ENCODE data around the gene ZNF618. TPM values are rescaled to one million over a fixed set of nuclear protein-coding genes. Genes with fewer than 3 reads are reported as not detected.

The ZNF618 gene
- total RNA-seq, 1 experiment from 2014 or later, result not detected

- H3K4me1 ChIP-seq (ENCODE audit: low read length), result no peaks in the 10 kb centered on the region
- no peaks in the 10 kb centered on the region for H3K36me3 ChIP-seq (ENCODE audit: insufficient read depth, low read length)
- no peak overlapping the region for H3K9ac ChIP-seq (ENCODE audit: low read length)
Observed at GRCh38 chr9:113988385-113989016, 112.4 kb downstream of the ZNF618 start.

GRCh38 chr9:113989017-113989713 is 113.1 kb downstream of the ZNF618 start:
- Histone ChIP-seq H3K79me2 (ENCODE audit: low read length) (no peaks in the 10 kb centered on the region), H2AFZ (ENCODE audit: low read length) (no peak overlapping the region), H3K9me2 (replicated peaks; ENCODE audit: insufficient read depth, low read length) (no peaks in the 10 kb centered on the region), H3K27ac (ENCODE audit: low read length) (no peak overlapping the region), H3K4me2 (ENCODE audit: low read depth, low read length, poor library complexity, severe bottlenecking) (no peak overlapping the region), H3K27me3 (ENCODE audit: low read length) (no peaks in the 10 kb centered on the region), H3K4me3 (ENCODE audit: low read length) (no peak overlapping the region), H4K20me1 (ENCODE audit: insufficient read depth, low read depth, low read length) (no peaks in the 10 kb centered on the region), H3K9ac (ENCODE audit: low read length) (no peak overlapping the region), H3K9me3 (ENCODE audit: low read length) (no peaks in the 10 kb centered on the region), H3K36me3 (ENCODE audit: insufficient read depth, low read length) (no peaks in the 10 kb centered on the region), H3K4me1 (ENCODE audit: low read length) (no peaks in the 10 kb centered on the region)
- DNase-seq, result no peak

More at GRCh38 chr9:113988385-113989016, 112.4 kb downstream of the ZNF618 start:
- no peak overlapping the region for H2AFZ ChIP-seq (ENCODE audit: low read length)
- H3K27ac ChIP-seq (ENCODE audit: low read length), result no peak overlapping the region
- no peak overlapping the region for H3K4me3 ChIP-seq (ENCODE audit: low read length)
- H3K27me3 ChIP-seq (ENCODE audit: low read length), result no peaks in the 10 kb centered on the region
- no peak overlapping the region for H3K4me2 ChIP-seq (ENCODE audit: low read depth, low read length, poor library complexity, severe bottlenecking)
- no peak for DNase-seq
- no peaks in the 10 kb centered on the region for H3K79me2 ChIP-seq (ENCODE audit: low read length)
- no peaks in the 10 kb centered on the region for H4K20me1 ChIP-seq (ENCODE audit: insufficient read depth, low read depth, low read length)
- H3K9me3 ChIP-seq (ENCODE audit: low read length), result no peaks in the 10 kb centered on the region
- H3K9me2 ChIP-seq (replicated peaks; ENCODE audit: insufficient read depth, low read length), result no peaks in the 10 kb centered on the region

GRCh38 chr9:113989714-113990569 is 113.8 kb downstream of the ZNF618 start:
- H3K27ac ChIP-seq (ENCODE audit: low read length), result no peak overlapping the region
- DNase-seq, result no peak
- no peaks in the 10 kb centered on the region for H4K20me1 ChIP-seq (ENCODE audit: insufficient read depth, low read depth, low read length)

GRCh38 chr9:113990570-113990907 is 114.4 kb downstream of the ZNF618 start:
- no peaks in the 10 kb centered on the region for H3K9me2 ChIP-seq (replicated peaks; ENCODE audit: insufficient read depth, low read length)
- H3K79me2 ChIP-seq (ENCODE audit: low read length), result no peaks in the 10 kb centered on the region
- no peaks in the 10 kb centered on the region for H4K20me1 ChIP-seq (ENCODE audit: insufficient read depth, low read depth, low read length)
- no peaks in the 10 kb centered on the region for H3K27me3 ChIP-seq (ENCODE audit: low read length)
- DNase-seq, result no peak
- no peaks in the 10 kb centered on the region for H3K4me1 ChIP-seq (ENCODE audit: low read length)
- H3K9me3 ChIP-seq (ENCODE audit: low read length), result no peaks in the 10 kb centered on the region
- H2AFZ ChIP-seq (ENCODE audit: low read length), result no peak overlapping the region
- H3K4me2 ChIP-seq (ENCODE audit: low read depth, low read length, poor library complexity, severe bottlenecking), result no peak overlapping the region
- no peak overlapping the region for H3K27ac ChIP-seq (ENCODE audit: low read length)
- no peaks in the 10 kb centered on the region for H3K36me3 ChIP-seq (ENCODE audit: insufficient read depth, low read length)
- no peak overlapping the region for H3K4me3 ChIP-seq (ENCODE audit: low read length)
- no peak overlapping the region for H3K9ac ChIP-seq (ENCODE audit: low read length)

More at GRCh38 chr9:113989714-113990569, 113.8 kb downstream of the ZNF618 start:
- H3K9me2 ChIP-seq (replicated peaks; ENCODE audit: insufficient read depth, low read length), result no peaks in the 10 kb centered on the region
- H3K79me2 ChIP-seq (ENCODE audit: low read length), result no peaks in the 10 kb centered on the region
- H3K27me3 ChIP-seq (ENCODE audit: low read length), result no peaks in the 10 kb centered on the region
- no peak overlapping the region for H3K9ac ChIP-seq (ENCODE audit: low read length)
- no peaks in the 10 kb centered on the region for H3K9me3 ChIP-seq (ENCODE audit: low read length)
- H3K36me3 ChIP-seq (ENCODE audit: insufficient read depth, low read length), result no peaks in the 10 kb centered on the region
- H3K4me1 ChIP-seq (ENCODE audit: low read length), result no peaks in the 10 kb centered on the region
- no peak overlapping the region for H3K4me2 ChIP-seq (ENCODE audit: low read depth, low read length, poor library complexity, severe bottlenecking)
- H2AFZ ChIP-seq (ENCODE audit: low read length), result no peak overlapping the region
- H3K4me3 ChIP-seq (ENCODE audit: low read length), result no peak overlapping the region

- no peak overlapping the region for H2AFZ ChIP-seq (ENCODE audit: low read length)
- no peak for DNase-seq
- H3K27me3 ChIP-seq (ENCODE audit: low read length), result no peaks in the 10 kb centered on the region
- no peak overlapping the region for H3K27ac ChIP-seq (ENCODE audit: low read length)
- no peaks in the 10 kb centered on the region for H4K20me1 ChIP-seq (ENCODE audit: insufficient read depth, low read depth, low read length)
- H3K79me2 ChIP-seq (ENCODE audit: low read length), result no peaks in the 10 kb centered on the region
- no peaks in the 10 kb centered on the region for H3K9me2 ChIP-seq (replicated peaks; ENCODE audit: insufficient read depth, low read length)
- H3K4me2 ChIP-seq (ENCODE audit: low read depth, low read length, poor library complexity, severe bottlenecking), result no peak overlapping the region
- no peaks in the 10 kb centered on the region for H3K4me1 ChIP-seq (ENCODE audit: low read length)
- H3K9ac ChIP-seq (ENCODE audit: low read length), result no peak overlapping the region
- no peaks in the 10 kb centered on the region for H3K9me3 ChIP-seq (ENCODE audit: low read length)
- no peak overlapping the region for H3K4me3 ChIP-seq (ENCODE audit: low read length)
- no peaks in the 10 kb centered on the region for H3K36me3 ChIP-seq (ENCODE audit: insufficient read depth, low read length)
Observed at GRCh38 chr9:113990975-113991471, 114.9 kb downstream of the ZNF618 start.

- Histone ChIP-seq H3K36me3 (ENCODE audit: insufficient read depth, low read length) (no peaks in the 10 kb centered on the region), H3K4me1 (ENCODE audit: low read length) (no peaks in the 10 kb centered on the region), H3K4me2 (ENCODE audit: low read depth, low read length, poor library complexity, severe bottlenecking) (no peak overlapping the region), H2AFZ (ENCODE audit: low read length) (no peak overlapping the region), H3K4me3 (ENCODE audit: low read length) (no peak overlapping the region), H3K27ac (ENCODE audit: low read length) (no peak overlapping the region), H3K9me3 (ENCODE audit: low read length) (no peaks in the 10 kb centered on the region), H3K9ac (ENCODE audit: low read length) (no peak overlapping the region), H3K9me2 (replicated peaks; ENCODE audit: insufficient read depth, low read length) (no peaks in the 10 kb centered on the region), H4K20me1 (ENCODE audit: insufficient read depth, low read depth, low read length) (no peaks in the 10 kb centered on the region), H3K79me2 (ENCODE audit: low read length) (no peaks in the 10 kb centered on the region), H3K27me3 (ENCODE audit: low read length) (no peaks in the 10 kb centered on the region)
- DNase-seq, result no peak
Observed at GRCh38 chr9:113991714-113992113, 115.6 kb downstream of the ZNF618 start.

- no peak overlapping the region for H3K4me3 ChIP-seq (ENCODE audit: low read length)
- H3K9ac ChIP-seq (ENCODE audit: low read length), result no peak overlapping the region
- no peaks in the 10 kb centered on the region for H3K36me3 ChIP-seq (ENCODE audit: insufficient read depth, low read length)
- no peaks in the 10 kb centered on the region for H3K9me3 ChIP-seq (ENCODE audit: low read length)
- no peaks in the 10 kb centered on the region for H3K27me3 ChIP-seq (ENCODE audit: low read length)
- H3K4me2 ChIP-seq (ENCODE audit: low read depth, low read length, poor library complexity, severe bottlenecking), result no peak overlapping the region
- H4K20me1 ChIP-seq (ENCODE audit: insufficient read depth, low read depth, low read length), result no peaks in the 10 kb centered on the region
- no peak overlapping the region for H3K27ac ChIP-seq (ENCODE audit: low read length)
- no peaks in the 10 kb centered on the region for H3K4me1 ChIP-seq (ENCODE audit: low read length)
- no peaks in the 10 kb centered on the region for H3K79me2 ChIP-seq (ENCODE audit: low read length)
- no peak for DNase-seq
- no peaks in the 10 kb centered on the region for H3K9me2 ChIP-seq (replicated peaks; ENCODE audit: insufficient read depth, low read length)
- H2AFZ ChIP-seq (ENCODE audit: low read length), result no peak overlapping the region
Observed at GRCh38 chr9:113992276-113992951, 116.3 kb downstream of the ZNF618 start.

Measured in Karpas-422 (cell line).